Spleen (tissue), 7 donors: ENCODE data around the gene ADAMTS3.

Experiments used
- POLR2A ChIP-seq, 3 donors: fragments of 450-650 bp; IDR thresholded peaks; one replicate each; pipeline ENCODE4 v1.5.1; 2017; ENCODE audit warnings: antibody characterized with exemption in 3 of 3, mild to moderate bottlenecking in 1 of 3
- POLR2AphosphoS5 ChIP-seq, 3 donors: sonication (generic); formaldehyde crosslinking; IDR thresholded peaks; one replicate each; pipeline ENCODE4 v1.5.1; 2017; ENCODE audit warnings: antibody characterized with exemption in 3 of 3
- TF ChIP-seq, protein P1 (sequence below), 11 experiments: fragments of 200-600 bp in 7 of 11; fragments of 450-650 bp in 4 of 11; sonication (generic) in 4 of 11; IDR thresholded peaks in 8 of 11; conservative IDR thresholded peaks in 3 of 11; 1 replicate in 7 of 11; 2 replicates in 4 of 11; pipeline versions ENCODE4 v1.4.0 to v1.8.0; 2016 to 2021; ENCODE audit warnings: antibody characterized with exemption in 11 of 11, inconsistent platforms in 4 of 11, mild to moderate bottlenecking in 1 of 11
- donor health status: DM: no; HTN: no; CAD: no; lungs with moderate emphysema.
- donor health status: DM: no; HTN: no; CAD: no.
- donor health status: DM: no; HTN: no; CAD: no.

GRCh38 chr4:72394012-72394663 is 174.9 kb downstream of the ADAMTS3 start:
- TF ChIP-seq, protein P1, sequence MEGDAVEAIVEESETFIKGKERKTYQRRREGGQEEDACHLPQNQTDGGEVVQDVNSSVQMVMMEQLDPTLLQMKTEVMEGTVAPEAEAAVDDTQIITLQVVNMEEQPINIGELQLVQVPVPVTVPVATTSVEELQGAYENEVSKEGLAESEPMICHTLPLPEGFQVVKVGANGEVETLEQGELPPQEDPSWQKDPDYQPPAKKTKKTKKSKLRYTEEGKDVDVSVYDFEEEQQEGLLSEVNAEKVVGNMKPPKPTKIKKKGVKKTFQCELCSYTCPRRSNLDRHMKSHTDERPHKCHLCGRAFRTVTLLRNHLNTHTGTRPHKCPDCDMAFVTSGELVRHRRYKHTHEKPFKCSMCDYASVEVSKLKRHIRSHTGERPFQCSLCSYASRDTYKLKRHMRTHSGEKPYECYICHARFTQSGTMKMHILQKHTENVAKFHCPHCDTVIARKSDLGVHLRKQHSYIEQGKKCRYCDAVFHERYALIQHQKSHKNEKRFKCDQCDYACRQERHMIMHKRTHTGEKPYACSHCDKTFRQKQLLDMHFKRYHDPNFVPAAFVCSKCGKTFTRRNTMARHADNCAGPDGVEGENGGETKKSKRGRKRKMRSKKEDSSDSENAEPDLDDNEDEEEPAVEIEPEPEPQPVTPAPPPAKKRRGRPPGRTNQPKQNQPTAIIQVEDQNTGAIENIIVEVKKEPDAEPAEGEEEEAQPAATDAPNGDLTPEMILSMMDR (IDR thresholded peaks at IDR 0.05 in 8 of 11, conservative IDR thresholded peaks at IDR 0.05 in 3 of 11), result no peak
- TF ChIP-seq POLR2A (IDR thresholded peaks at IDR 0.05) (no peak), POLR2AphosphoS5 (IDR thresholded peaks at IDR 0.05) (no peak)
